H9 (cell line): Measurements from ENCODE around the gene CAMK1. TPM values are rescaled to one million over a fixed set of nuclear protein-coding genes. Genes with fewer than 3 reads are reported as not detected.

Experiments used
- DNase-seq: peaks from one replicate; pipeline ENCODE4 v3.0.0-alpha.2; 2017
- H2AFZ ChIP-seq: one replicate; pipeline ENCODE4 v1.6.1; 2013; ENCODE audit warnings: mild to moderate bottlenecking, low read length, control low read depth, moderate library complexity
- H2AK5ac ChIP-seq: 2 replicates; pipeline ENCODE4 v1.6.1; 2013; ENCODE audit warnings: low read length, control low read depth, mixed read lengths; ENCODE audit not compliant: insufficient read length
- H2BK120ac ChIP-seq: one replicate; pipeline ENCODE4 v1.6.1; 2013; ENCODE audit warnings: low read depth, mild to moderate bottlenecking, low read length, control low read depth, inconsistent platforms; ENCODE audit not compliant: poor library complexity, severe bottlenecking
- H2BK12ac ChIP-seq: 2 replicates; pipeline ENCODE4 v1.6.1; 2013; ENCODE audit warnings: low read length, control low read depth, mixed read lengths, low read depth; ENCODE audit not compliant: insufficient read length
- H2BK15ac ChIP-seq: 2 replicates; pipeline ENCODE4 v1.6.1; 2013; ENCODE audit warnings: low read depth, low read length, control low read depth
- H2BK20ac ChIP-seq: one replicate; pipeline ENCODE4 v1.6.1; 2013; ENCODE audit warnings: low read depth, mild to moderate bottlenecking, low read length, control low read depth, inconsistent platforms; ENCODE audit not compliant: poor library complexity, severe bottlenecking
- H2BK5ac ChIP-seq: 2 replicates; pipeline ENCODE4 v1.6.1; 2013; ENCODE audit warnings: low read length, control low read depth, mixed read lengths; ENCODE audit not compliant: insufficient read length
- H3K14ac ChIP-seq: 2 replicates; pipeline ENCODE4 v1.6.1; 2013; ENCODE audit warnings: low read length, control low read depth; ENCODE audit not compliant: insufficient read depth
- H3K18ac ChIP-seq: 2 replicates; pipeline ENCODE4 v1.6.1; 2013; ENCODE audit warnings: low read depth, mild to moderate bottlenecking, mixed read lengths, low read length, control low read depth; ENCODE audit not compliant: insufficient read length
- H3K23ac ChIP-seq: 2 replicates; pipeline ENCODE4 v1.6.1; 2013; ENCODE audit warnings: low read length, control low read depth, mixed read lengths, low read depth; ENCODE audit not compliant: insufficient read length
- H3K23me2 ChIP-seq: 2 replicates; pipeline ENCODE4 v1.6.1; 2013; ENCODE audit warnings: low read depth, mild to moderate bottlenecking, mixed read lengths, low read length, control low read depth; ENCODE audit not compliant: insufficient read length, poor library complexity, severe bottlenecking
- H3K27ac ChIP-seq: 2 replicates; pipeline ENCODE4 v1.5.1; 2013; ENCODE audit warnings: low read length, control low read depth, mixed read lengths, low read depth; ENCODE audit not compliant: insufficient read length
- H3K27me3 ChIP-seq: 2 replicates; pipeline ENCODE4 v1.6.1; 2013; ENCODE audit warnings: low read length, control low read depth, inconsistent platforms; ENCODE audit not compliant: insufficient read depth
- H3K4ac ChIP-seq: 2 replicates; pipeline ENCODE4 v1.6.1; 2013; ENCODE audit warnings: low read depth, mild to moderate bottlenecking, control low read depth, inconsistent platforms, low read length, moderate library complexity
- H3K4me1 ChIP-seq: 2 replicates; pipeline ENCODE4 v1.6.1; 2013; ENCODE audit warnings: low read length, control low read depth, inconsistent platforms; ENCODE audit not compliant: insufficient read depth
- H3K4me2 ChIP-seq: 2 replicates; pipeline ENCODE4 v1.6.1; 2013; ENCODE audit warnings: low read length, control low read depth, mixed read lengths; ENCODE audit not compliant: insufficient read length, insufficient read depth
- H3K56ac ChIP-seq: 2 replicates; pipeline ENCODE4 v1.6.1; 2013; ENCODE audit warnings: low read depth, mild to moderate bottlenecking, mixed read lengths, low read length, control low read depth; ENCODE audit not compliant: insufficient read length
- H3K79me1 ChIP-seq: 2 replicates; pipeline ENCODE4 v1.6.1; 2013; ENCODE audit warnings: low read depth, mild to moderate bottlenecking, moderate library complexity, low read length, control low read depth, inconsistent platforms; ENCODE audit not compliant: insufficient read depth, poor library complexity, severe bottlenecking
- H3K79me2 ChIP-seq: 2 replicates; pipeline ENCODE4 v1.6.1; 2013; ENCODE audit warnings: low read length, control low read depth, inconsistent platforms; ENCODE audit not compliant: insufficient read depth
- H3K9ac ChIP-seq: 2 replicates; pipeline ENCODE4 v1.6.1; 2013; ENCODE audit warnings: low read length, control low read depth, mixed read lengths; ENCODE audit not compliant: insufficient read length; ENCODE audit errors: extremely low read depth
- H3K9me3 ChIP-seq: one replicate; pipeline ENCODE4 v1.6.1; 2013; ENCODE audit warnings: low read depth, low read length, inconsistent platforms; ENCODE audit not compliant: control insufficient read depth
- H3T11ph ChIP-seq: one replicate; pipeline ENCODE4 v1.6.1; 2013; ENCODE audit warnings: mild to moderate bottlenecking, low read length, control low read depth, inconsistent platforms
- H4K20me1 ChIP-seq: one replicate; pipeline ENCODE4 v1.6.1; 2013; ENCODE audit not compliant: control insufficient read depth, insufficient read length, insufficient read depth
- H4K5ac ChIP-seq: 2 replicates; pipeline ENCODE4 v1.6.1; 2013; ENCODE audit warnings: low read depth, mild to moderate bottlenecking, mixed read lengths, low read length, control low read depth; ENCODE audit not compliant: insufficient read length
- H4K8ac ChIP-seq: replicated peaks from 2 replicates; pipeline ENCODE4 v1.6.1; 2013; ENCODE audit warnings: low read length, control low read depth, mixed read lengths, low read depth; ENCODE audit not compliant: insufficient read length
- H4K91ac ChIP-seq: 2 replicates; pipeline ENCODE4 v1.6.1; 2013; ENCODE audit warnings: low read depth, mild to moderate bottlenecking, moderate library complexity, mixed read lengths, low read length, control low read depth; ENCODE audit not compliant: insufficient read length
- H3K27ac Mint-ChIP-seq, 3 experiments: 2 replicates in 2 of 3; 3 replicates in 1 of 3; pipeline ENCODE4 v1.8.0; 2020 to 2021; ENCODE audit warnings: mixed read lengths in 3 of 3, mild to moderate bottlenecking in 1 of 3, moderate library complexity in 1 of 3
- H3K27me3 Mint-ChIP-seq: 2 replicates; pipeline ENCODE4 v1.8.0; 2021; ENCODE audit warnings: low read depth, mild to moderate bottlenecking, moderate library complexity, mixed read lengths
- H3K36me3 Mint-ChIP-seq, 3 experiments: 2 replicates in 2 of 3; 3 replicates in 1 of 3; pipeline ENCODE4 v1.8.0; 2020 to 2021; ENCODE audit warnings: low read depth in 3 of 3, mixed read lengths in 3 of 3; ENCODE audit not compliant: insufficient read depth in 1 of 3
- H3K4me1 Mint-ChIP-seq, 2 experiments: 2 replicates each; pipeline ENCODE4 v1.8.0; 2020; ENCODE audit warnings: mixed read lengths in 2 of 2
- H3K4me3 Mint-ChIP-seq, 2 experiments: 2 replicates in 1 of 2; 3 replicates in 1 of 2; pipeline ENCODE4 v1.8.0; 2020 to 2021; ENCODE audit warnings: mild to moderate bottlenecking in 2 of 2, mixed read lengths in 2 of 2, moderate library complexity in 1 of 2
- H3K9me3 Mint-ChIP-seq, 2 experiments: 2 replicates in 1 of 2; 3 replicates in 1 of 2; pipeline ENCODE4 v1.8.0; 2020; ENCODE audit warnings: mild to moderate bottlenecking in 2 of 2, mixed read lengths in 2 of 2, moderate library complexity in 1 of 2
- CTCF ChIP-seq: fragments of 200-600 bp; sonication (generic); conservative IDR thresholded peaks from 3 replicates; pipeline ENCODE4 v1.8.0; 2021; ENCODE audit warnings: antibody characterized with exemption, mild to moderate bottlenecking
- WGBS: extraction: QIAGEN DNeasy Blood & Tissue Kit; methylation state at CpG from one replicate; pipeline ENCODE4 v1.1.7; 2013; ENCODE audit warnings: missing lambda C conversion rate, low lambda C conversion rate, mixed read lengths; ENCODE audit not compliant: insufficient read length; ENCODE audit errors: extremely low coverage; 5-methylcytosine and 5-hydroxymethylcytosine counted together
- total RNA-seq: library from RNA; stranded (reverse); gene quantifications from 2 replicates; pipeline ENCODE4 v1.2.1, GENCODE V29; 2021

Gene CAMK1
- total RNA-seq, 1 experiment from 2014 or later, result 9.2 TPM

DNA sequence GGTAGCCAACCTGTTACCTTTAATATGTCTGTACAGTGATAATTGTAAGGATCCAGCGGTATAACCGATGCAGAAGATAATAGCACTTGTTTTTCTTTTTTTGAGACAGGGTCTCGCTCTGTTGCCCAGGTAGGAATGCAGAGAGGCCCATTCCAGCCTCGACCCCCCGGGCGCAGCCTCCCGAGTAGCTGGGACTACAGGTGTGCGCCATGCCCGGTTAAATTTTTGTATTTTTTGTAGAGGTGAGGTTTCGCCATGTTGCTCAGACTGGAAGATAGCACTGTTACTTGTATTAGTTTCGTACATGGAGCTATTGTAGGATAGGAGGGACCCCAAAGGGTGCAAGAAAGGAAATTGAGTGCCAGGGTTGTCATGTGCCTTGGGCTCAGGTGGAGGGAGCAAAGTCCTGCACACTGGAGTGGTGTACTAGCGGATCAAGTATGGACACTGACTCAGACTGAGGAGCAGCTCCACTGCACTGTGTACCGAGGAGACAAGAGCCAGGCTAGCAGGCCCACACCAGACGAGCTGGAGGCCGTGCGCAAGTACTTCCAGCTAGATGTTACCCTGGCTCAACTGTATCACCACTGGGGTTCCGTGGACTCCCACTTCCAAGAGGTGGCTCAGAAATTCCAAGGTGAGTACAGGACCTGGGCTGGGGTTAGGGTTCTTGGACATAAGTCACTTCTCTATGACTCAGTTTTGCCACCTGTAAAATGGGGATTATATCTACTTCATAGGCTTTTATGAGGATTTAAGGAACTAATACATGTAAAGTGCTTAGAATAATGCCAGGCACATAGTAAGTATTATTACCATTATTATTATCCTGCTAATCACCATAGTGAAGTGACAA is 19.0 kb downstream of the CAMK1 start:
- no peak for TF ChIP-seq CTCF
- Histone ChIP-seq H3K9me3 (no peaks in the 10 kb centered on the region), H2AFZ (no peak overlapping the region), H3K18ac (no peak overlapping the region), H3K23ac (no peak overlapping the region), H3K27ac (no peak overlapping the region), H3T11ph (no peak overlapping the region), H2BK120ac (no peak overlapping the region), H2BK12ac (no peak overlapping the region), H2AK5ac (no peak overlapping the region), H4K20me1 (no peaks in the 10 kb centered on the region), H3K14ac (no peak overlapping the region), H3K9ac (peak overlapping the region; percentile 59), H4K91ac (no peak overlapping the region), H3K23me2 (no peaks in the 10 kb centered on the region), H3K79me1 (no peaks in the 10 kb centered on the region), H2BK15ac (no peak overlapping the region), H3K79me2 (no peaks in the 10 kb centered on the region), H4K8ac (no peak overlapping the region), H3K4ac (no peak overlapping the region), H3K56ac (no peak overlapping the region), H3K4me1 (no peaks in the 10 kb centered on the region), H2BK20ac (no peak overlapping the region), H3K4me2 (peak overlapping the region; percentile 62), H4K5ac (no peak overlapping the region), H3K27me3 (no peaks in the 10 kb centered on the region), H2BK5ac (no peak overlapping the region)
- Mint-ChIP-seq H3K36me3 (peaks cover 34 to 83% (median 67%) of the 10 kb centered on the region in 3 experiments; a peak in 6 of 7 replicates), H3K27me3 (no peaks in the 10 kb centered on the region; the same call in 1 of the 2 replicates), H3K4me1 (peaks cover 13% of the 10 kb centered on the region in 2 experiments), H3K27ac (peak overlapping the region; percentile 91 to 100 (median 99); a peak in 4 of 7 replicates), H3K4me3 (peak overlapping the region; percentile 91 to 94), H3K9me3 (no peaks in the 10 kb centered on the region)
- no peak for DNase-seq
- WGBS, result no CpG with 5 or more reads among the region's 17 CpGs
